ENCODE results near the gene UBAC2.

UBAC2 gene

DNA sequence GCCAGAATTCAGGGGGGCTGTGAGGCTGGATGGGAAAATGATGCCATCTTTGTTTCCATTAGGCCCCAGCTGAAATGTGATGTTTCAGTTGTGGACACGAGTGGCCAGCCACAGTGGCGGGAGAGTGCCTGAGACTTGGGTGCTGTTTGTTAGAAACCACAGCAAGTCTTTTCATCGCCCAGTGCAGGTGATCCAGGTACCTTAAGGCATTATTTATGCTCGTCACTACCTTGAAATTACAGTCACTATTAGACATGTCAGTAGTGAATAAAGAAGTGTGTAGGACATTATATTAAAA is 218.1 kb downstream of the UBAC2 start (continued):
- TF ChIP-seq, protein P1, sequence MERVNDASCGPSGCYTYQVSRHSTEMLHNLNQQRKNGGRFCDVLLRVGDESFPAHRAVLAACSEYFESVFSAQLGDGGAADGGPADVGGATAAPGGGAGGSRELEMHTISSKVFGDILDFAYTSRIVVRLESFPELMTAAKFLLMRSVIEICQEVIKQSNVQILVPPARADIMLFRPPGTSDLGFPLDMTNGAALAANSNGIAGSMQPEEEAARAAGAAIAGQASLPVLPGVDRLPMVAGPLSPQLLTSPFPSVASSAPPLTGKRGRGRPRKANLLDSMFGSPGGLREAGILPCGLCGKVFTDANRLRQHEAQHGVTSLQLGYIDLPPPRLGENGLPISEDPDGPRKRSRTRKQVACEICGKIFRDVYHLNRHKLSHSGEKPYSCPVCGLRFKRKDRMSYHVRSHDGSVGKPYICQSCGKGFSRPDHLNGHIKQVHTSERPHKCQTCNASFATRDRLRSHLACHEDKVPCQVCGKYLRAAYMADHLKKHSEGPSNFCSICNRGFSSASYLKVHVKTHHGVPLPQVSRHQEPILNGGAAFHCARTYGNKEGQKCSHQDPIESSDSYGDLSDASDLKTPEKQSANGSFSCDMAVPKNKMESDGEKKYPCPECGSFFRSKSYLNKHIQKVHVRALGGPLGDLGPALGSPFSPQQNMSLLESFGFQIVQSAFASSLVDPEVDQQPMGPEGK (CRISPR knock-in tag; IDR thresholded peaks at IDR 0.05; ENCODE audit: borderline replicate concordance), result no peak
- no peak for TF ChIP-seq ZNF70 (CRISPR knock-in tag; IDR thresholded peaks at IDR 0.05)
- TF ChIP-seq TOX (CRISPR knock-in tag; IDR thresholded peaks at IDR 0.05; ENCODE audit: borderline replicate concordance), result no peak
- TF ChIP-seq, protein P2, sequence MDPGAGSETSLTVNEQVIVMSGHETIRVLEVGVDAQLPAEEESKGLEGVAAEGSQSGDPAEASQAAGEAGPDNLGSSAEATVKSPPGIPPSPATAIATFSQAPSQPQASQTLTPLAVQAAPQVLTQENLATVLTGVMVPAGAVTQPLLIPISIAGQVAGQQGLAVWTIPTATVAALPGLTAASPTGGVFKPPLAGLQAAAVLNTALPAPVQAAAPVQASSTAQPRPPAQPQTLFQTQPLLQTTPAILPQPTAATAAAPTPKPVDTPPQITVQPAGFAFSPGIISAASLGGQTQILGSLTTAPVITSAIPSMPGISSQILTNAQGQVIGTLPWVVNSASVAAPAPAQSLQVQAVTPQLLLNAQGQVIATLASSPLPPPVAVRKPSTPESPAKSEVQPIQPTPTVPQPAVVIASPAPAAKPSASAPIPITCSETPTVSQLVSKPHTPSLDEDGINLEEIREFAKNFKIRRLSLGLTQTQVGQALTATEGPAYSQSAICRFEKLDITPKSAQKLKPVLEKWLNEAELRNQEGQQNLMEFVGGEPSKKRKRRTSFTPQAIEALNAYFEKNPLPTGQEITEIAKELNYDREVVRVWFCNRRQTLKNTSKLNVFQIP (CRISPR knock-in tag; IDR thresholded peaks at IDR 0.05; ENCODE audit: borderline replicate concordance, low read depth), result no peak
- no peak for TF ChIP-seq RARB (CRISPR knock-in tag; IDR thresholded peaks at IDR 0.05)

DNA sequence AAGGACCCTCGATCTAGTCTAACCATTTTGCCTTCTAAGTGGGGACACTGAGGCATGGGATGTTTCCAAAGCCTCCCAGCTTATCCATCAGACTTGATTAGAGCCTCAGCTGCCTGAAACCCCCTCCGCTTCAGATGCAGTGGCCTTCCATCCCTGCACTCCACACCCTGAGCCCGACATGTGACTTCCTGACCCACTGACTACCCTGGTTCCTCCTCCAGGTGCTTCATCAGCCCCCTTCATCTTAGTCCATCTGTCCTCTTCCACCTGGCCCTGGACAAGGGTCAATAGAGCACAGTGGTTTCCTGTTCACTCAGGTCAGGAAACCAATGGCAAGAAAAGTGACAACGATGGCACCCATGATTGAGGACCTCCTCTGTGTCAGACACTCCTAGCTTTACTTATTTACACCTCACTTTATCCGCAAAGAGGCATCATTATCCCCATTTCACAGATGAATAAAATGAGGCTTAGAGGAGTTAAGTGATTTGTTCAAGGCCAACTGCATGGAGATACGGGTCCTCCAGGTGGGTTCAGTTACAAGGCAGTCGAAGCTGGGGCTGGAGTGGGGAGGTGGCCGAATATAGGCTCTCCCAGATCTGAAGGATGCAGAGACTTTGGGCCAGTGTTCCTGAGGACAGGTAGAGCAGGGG is 219.1 kb downstream of the UBAC2 start:
- TF ChIP-seq ZNF70 (CRISPR knock-in tag; IDR thresholded peaks at IDR 0.05) (no peak), ISL1 (CRISPR knock-in tag; IDR thresholded peaks at IDR 0.05) (no peak)
- no peak for ATAC-seq

DNA sequence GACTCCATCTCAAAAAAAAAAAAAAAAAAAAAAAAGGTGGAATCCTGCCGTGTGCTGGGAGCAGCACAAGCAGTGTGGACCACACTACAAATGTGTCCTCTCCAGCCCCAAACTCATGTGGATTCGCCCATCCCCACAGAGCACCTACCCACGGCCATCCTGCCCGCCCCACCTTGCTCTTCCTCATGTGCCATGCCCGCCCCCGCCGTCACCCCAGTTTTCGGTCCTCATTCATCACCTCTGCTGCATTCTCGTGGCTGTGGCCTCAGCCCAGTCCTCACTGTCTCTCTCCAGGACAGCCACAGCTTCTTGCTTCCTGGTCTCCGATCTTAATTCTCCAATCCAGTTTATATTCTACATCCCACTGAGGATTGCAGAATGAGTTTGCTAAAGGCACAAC is 220.6 kb downstream of the UBAC2 start:
- no peak for ATAC-seq
- TF ChIP-seq, protein P1 (CRISPR knock-in tag; IDR thresholded peaks at IDR 0.05; ENCODE audit: borderline replicate concordance), result no peak
- TF ChIP-seq ZNF70 (CRISPR knock-in tag; IDR thresholded peaks at IDR 0.05), result no peak
- no peak for TF ChIP-seq TCF4 (CRISPR knock-in tag; IDR thresholded peaks at IDR 0.05; ENCODE audit: borderline replicate concordance)
- TF ChIP-seq, protein P2 (CRISPR knock-in tag; IDR thresholded peaks at IDR 0.05; ENCODE audit: borderline replicate concordance, low read depth), result no peak
- TF ChIP-seq, protein P3, sequence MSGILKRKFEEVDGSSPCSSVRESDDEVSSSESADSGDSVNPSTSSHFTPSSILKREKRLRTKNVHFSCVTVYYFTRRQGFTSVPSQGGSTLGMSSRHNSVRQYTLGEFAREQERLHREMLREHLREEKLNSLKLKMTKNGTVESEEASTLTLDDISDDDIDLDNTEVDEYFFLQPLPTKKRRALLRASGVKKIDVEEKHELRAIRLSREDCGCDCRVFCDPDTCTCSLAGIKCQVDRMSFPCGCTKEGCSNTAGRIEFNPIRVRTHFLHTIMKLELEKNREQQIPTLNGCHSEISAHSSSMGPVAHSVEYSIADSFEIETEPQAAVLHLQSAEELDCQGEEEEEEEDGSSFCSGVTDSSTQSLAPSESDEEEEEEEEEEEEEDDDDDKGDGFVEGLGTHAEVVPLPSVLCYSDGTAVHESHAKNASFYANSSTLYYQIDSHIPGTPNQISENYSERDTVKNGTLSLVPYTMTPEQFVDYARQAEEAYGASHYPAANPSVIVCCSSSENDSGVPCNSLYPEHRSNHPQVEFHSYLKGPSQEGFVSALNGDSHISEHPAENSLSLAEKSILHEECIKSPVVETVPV (CRISPR knock-in tag; IDR thresholded peaks at IDR 0.05), result no peak
- no peak for TF ChIP-seq CSDC2 (CRISPR knock-in tag; IDR thresholded peaks at IDR 0.05)
- no peak for TF ChIP-seq PPARA (CRISPR knock-in tag; IDR thresholded peaks at IDR 0.05; ENCODE audit: borderline replicate concordance)

DNA sequence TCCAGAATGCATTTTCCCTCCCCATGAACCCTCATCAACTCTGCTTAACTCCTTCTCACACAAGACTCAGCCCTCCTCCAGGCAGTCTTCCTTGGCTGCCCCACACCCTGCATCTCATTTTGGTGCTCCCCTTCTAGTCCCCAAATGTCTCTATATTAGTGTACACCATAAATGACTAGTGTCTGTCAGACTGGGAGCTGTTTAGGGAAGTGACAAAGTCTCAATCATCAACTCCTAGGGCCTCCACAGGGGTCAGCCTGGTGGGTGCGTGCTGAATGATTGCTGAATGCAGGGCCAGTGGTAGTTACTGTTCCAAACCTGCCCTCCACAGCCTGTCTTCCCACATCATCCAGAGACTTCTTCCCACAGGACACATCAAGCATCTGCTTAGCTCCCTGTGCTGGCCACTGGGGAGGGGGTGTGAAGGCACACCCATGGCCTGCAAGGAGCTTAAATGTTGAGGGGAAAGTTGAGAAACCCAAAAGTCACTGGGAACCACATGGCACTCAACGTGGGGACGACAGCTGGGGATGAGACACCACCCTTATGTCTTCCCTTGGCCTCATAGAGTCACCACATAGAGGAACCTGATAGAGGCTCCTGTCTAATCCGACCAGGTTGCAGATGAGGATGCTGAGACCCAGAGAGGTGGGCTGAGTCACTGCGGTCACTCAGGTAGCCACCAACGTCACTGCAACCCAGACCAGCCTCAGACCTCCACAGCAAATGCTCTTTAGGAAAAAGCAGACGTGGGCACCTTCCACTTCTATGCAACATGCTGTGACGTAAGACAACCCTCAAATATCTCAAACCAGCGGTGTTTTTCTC is 221.3 kb downstream of the UBAC2 start:
- no peak for ATAC-seq
- TF ChIP-seq, protein P1 (CRISPR knock-in tag; IDR thresholded peaks at IDR 0.05; ENCODE audit: borderline replicate concordance), result no peak
- TF ChIP-seq CSDC2 (CRISPR knock-in tag; IDR thresholded peaks at IDR 0.05), result no peak
- TF ChIP-seq ZFP30 (CRISPR knock-in tag; IDR thresholded peaks at IDR 0.05), result no peak
- TF ChIP-seq SNAI2 (CRISPR knock-in tag; IDR thresholded peaks at IDR 0.05), result no peak
- no peak for TF ChIP-seq ZFP3 (CRISPR knock-in tag; IDR thresholded peaks at IDR 0.05)
- no peak for TF ChIP-seq TCF4 (CRISPR knock-in tag; IDR thresholded peaks at IDR 0.05; ENCODE audit: borderline replicate concordance)
- TF ChIP-seq, protein P4, sequence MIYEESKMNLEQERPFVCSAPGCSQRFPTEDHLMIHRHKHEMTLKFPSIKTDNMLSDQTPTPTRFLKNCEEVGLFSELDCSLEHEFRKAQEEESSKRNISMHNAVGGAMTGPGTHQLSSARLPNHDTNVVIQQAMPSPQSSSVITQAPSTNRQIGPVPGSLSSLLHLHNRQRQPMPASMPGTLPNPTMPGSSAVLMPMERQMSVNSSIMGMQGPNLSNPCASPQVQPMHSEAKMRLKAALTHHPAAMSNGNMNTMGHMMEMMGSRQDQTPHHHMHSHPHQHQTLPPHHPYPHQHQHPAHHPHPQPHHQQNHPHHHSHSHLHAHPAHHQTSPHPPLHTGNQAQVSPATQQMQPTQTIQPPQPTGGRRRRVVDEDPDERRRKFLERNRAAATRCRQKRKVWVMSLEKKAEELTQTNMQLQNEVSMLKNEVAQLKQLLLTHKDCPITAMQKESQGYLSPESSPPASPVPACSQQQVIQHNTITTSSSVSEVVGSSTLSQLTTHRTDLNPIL (CRISPR knock-in tag; IDR thresholded peaks at IDR 0.05; ENCODE audit: low read depth), result no peak
- TF ChIP-seq ZNF70 (CRISPR knock-in tag; IDR thresholded peaks at IDR 0.05), result no peak
- no peak for TF ChIP-seq ESRRG (CRISPR knock-in tag; IDR thresholded peaks at IDR 0.05)
- no peak for TF ChIP-seq ZNF565 (CRISPR knock-in tag; conservative IDR thresholded peaks at IDR 0.05; ENCODE audit: low read depth)
- TF ChIP-seq, protein P3 (CRISPR knock-in tag; IDR thresholded peaks at IDR 0.05), result no peak
